Smooth muscle cell (in vitro differentiated cells): ENCODE measurements around the gene LPAR5. TPM values are rescaled to one million over a fixed set of nuclear protein-coding genes. Genes with fewer than 3 reads are reported as not detected.

Source experiments
- DNase-seq: peaks from one replicate; lab custom pipeline; 2025; ENCODE audit not compliant: unreplicated experiment; lab: John Stamatoyannopoulos, UW
- H2AFZ ChIP-seq: fragments of 200-600 bp; sonication (generic); 2 replicates; pipeline ENCODE4 v1.6.0; 2016; ENCODE audit warnings: antibody characterized with exemption, low read depth, mild to moderate bottlenecking
- H3F3A ChIP-seq: fragments of 200-600 bp; sonication (generic); 2 replicates; pipeline ENCODE4 v1.6.0; 2017; ENCODE audit warnings: antibody characterized with exemption, low read depth
- H3K27ac ChIP-seq: fragments of 200-600 bp; sonication (generic); 2 replicates; pipeline ENCODE4 v1.5.1; 2016; ENCODE audit warnings: low read depth, mild to moderate bottlenecking
- H3K27me3 ChIP-seq: fragments of 200-600 bp; sonication (generic); 2 replicates; pipeline ENCODE4 v1.6.1; 2016; ENCODE audit warnings: low read depth, mild to moderate bottlenecking
- H3K36me3 ChIP-seq: fragments of 200-600 bp; sonication (generic); 2 replicates; pipeline ENCODE4 v1.5.1; 2016; ENCODE audit warnings: low read depth
- H3K4me1 ChIP-seq: fragments of 200-600 bp; sonication (generic); 2 replicates; pipeline ENCODE4 v1.5.1; 2016; ENCODE audit warnings: low read depth
- H3K4me2 ChIP-seq: fragments of 200-600 bp; sonication (generic); 2 replicates; pipeline ENCODE4 v1.6.0; 2016; ENCODE audit warnings: mild to moderate bottlenecking
- H3K4me3 ChIP-seq: fragments of 200-600 bp; sonication (generic); 2 replicates; pipeline ENCODE4 v1.5.1; 2016; ENCODE audit warnings: mild to moderate bottlenecking
- H3K79me2 ChIP-seq: fragments of 200-600 bp; sonication (generic); 2 replicates; pipeline ENCODE4 v1.6.0; 2016; ENCODE audit warnings: low read depth, mild to moderate bottlenecking
- H3K9ac ChIP-seq: fragments of 200-600 bp; sonication (generic); 2 replicates; pipeline ENCODE4 v1.6.0; 2016; ENCODE audit warnings: low read depth
- H3K9me3 ChIP-seq: fragments of 200-600 bp; sonication (generic); replicated peaks from 2 replicates; pipeline ENCODE4 v1.5.1; 2016; ENCODE audit warnings: low read depth
- H4K20me1 ChIP-seq: fragments of 200-600 bp; sonication (generic); 2 replicates; pipeline ENCODE4 v1.6.0; 2016; ENCODE audit warnings: low read depth
- WGBS: methylation state at CpG from one replicate; pipeline ENCODE4 v1.1.7; 2016; ENCODE audit warnings: low lambda C conversion rate; 5-methylcytosine and 5-hydroxymethylcytosine counted together
- polyA plus RNA-seq: library from polyadenylated mRNA; unstranded; fragments of >200 nt; fragmentation: Nextera tagmentation; extraction: Ambion mirVana; gene quantifications from 2 replicates; pipeline ENCODE4 v1.2.1, GENCODE V29; 2016
- small RNA-seq: library from RNA; depleted of rRNA; stranded (forward); fragments of <200 nt; gene quantifications from one replicate; pipeline ENCODE3, GENCODE V24; 2014
- total RNA-seq: library from RNA; depleted of rRNA; stranded (reverse); fragments of >200 nt; gene quantifications from 2 replicates; pipeline ENCODE4 v1.2.3, GENCODE V29; 2014
- TF ChIP-seq, protein P1 (sequence below): fragments of 200-600 bp; sonication (generic); IDR thresholded peaks from 2 replicates; pipeline ENCODE4 v1.5.1; 2017; ENCODE audit warnings: borderline replicate concordance, mild to moderate bottlenecking, antibody characterized with exemption; ENCODE audit not compliant: insufficient read depth, poor library complexity, severe bottlenecking

LPAR5 gene
- total and polyA plus RNA-seq, 2 experiments from 2014 or later, result 1.8 to 2.0 TPM

DNA sequence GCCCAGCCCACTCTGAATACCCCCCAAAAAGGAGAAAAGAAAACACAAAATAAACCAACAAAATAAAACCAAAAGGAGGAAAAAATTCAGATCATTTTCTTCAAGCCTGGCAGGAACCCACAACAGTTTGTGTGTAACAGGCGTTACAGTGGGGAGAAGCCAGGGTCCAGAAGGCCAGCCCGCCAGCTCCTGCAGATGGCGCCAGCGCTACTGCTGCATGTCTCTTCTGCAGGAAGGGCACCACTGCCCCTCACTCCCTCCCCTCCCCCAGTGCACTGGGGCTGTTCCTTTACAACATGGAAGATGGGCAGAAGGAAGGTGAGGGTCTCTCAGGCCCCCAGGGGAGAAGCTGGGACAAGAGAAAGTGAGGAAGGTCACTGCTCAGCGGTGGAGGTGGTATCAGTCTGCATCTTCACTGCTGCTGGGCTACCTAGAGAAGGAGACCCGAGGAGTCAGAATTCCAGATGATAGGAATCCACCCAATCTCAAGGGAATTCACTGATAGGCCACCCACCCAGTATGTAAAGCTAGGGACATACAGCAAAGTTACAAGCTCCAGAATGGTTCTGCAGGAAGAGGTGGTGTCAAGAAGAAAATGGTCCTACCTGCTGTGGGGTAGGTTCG lies 65.4 kb downstream of the LPAR5 start:
- Histone ChIP-seq H3K4me2 (no peak overlapping the region), H4K20me1 (no peaks in the 10 kb centered on the region), H3F3A (peaks cover 39% of the 10 kb centered on the region), H3K79me2 (peaks cover 33% of the 10 kb centered on the region), H3K4me1 (peaks cover 7% of the 10 kb centered on the region), H3K27me3 (no peaks in the 10 kb centered on the region), H3K9me3 (no peaks in the 10 kb centered on the region), H3K36me3 (peaks cover 28% of the 10 kb centered on the region), H3K4me3 (no peak overlapping the region), H3K9ac (no peak overlapping the region), H3K27ac (peak overlapping the region; percentile 17), H2AFZ (no peak overlapping the region)
- DNase-seq, result no peak
- 75% methylated on average over 7 of the region's 7 CpGs for WGBS
- TF ChIP-seq, protein P1, sequence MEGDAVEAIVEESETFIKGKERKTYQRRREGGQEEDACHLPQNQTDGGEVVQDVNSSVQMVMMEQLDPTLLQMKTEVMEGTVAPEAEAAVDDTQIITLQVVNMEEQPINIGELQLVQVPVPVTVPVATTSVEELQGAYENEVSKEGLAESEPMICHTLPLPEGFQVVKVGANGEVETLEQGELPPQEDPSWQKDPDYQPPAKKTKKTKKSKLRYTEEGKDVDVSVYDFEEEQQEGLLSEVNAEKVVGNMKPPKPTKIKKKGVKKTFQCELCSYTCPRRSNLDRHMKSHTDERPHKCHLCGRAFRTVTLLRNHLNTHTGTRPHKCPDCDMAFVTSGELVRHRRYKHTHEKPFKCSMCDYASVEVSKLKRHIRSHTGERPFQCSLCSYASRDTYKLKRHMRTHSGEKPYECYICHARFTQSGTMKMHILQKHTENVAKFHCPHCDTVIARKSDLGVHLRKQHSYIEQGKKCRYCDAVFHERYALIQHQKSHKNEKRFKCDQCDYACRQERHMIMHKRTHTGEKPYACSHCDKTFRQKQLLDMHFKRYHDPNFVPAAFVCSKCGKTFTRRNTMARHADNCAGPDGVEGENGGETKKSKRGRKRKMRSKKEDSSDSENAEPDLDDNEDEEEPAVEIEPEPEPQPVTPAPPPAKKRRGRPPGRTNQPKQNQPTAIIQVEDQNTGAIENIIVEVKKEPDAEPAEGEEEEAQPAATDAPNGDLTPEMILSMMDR, result peak; percentile 23

GRCh38 chr12:6569786-6570185 lies 66.0 kb downstream of the LPAR5 start:
- H3K4me2 ChIP-seq, result no peak overlapping the region
- peaks cover 34% of the 10 kb centered on the region for H3K79me2 ChIP-seq
- peaks cover 35% of the 10 kb centered on the region for H3F3A ChIP-seq
- DNase-seq, result no peak
- TF ChIP-seq, protein P1, result no peak
- no peak overlapping the region for H3K9ac ChIP-seq
- no peaks in the 10 kb centered on the region for H3K27me3 ChIP-seq
- no peak overlapping the region for H3K4me3 ChIP-seq
- no peaks in the 10 kb centered on the region for H4K20me1 ChIP-seq
- H3K9me3 ChIP-seq, result no peaks in the 10 kb centered on the region
- H3K36me3 ChIP-seq, result peaks cover 24% of the 10 kb centered on the region
- H3K27ac ChIP-seq, result peak overlapping the region; percentile 60
- no peak overlapping the region for H2AFZ ChIP-seq
- WGBS, result 96% methylated on average over 7 of the region's 7 CpGs
- peaks cover 7% of the 10 kb centered on the region for H3K4me1 ChIP-seq

DNA sequence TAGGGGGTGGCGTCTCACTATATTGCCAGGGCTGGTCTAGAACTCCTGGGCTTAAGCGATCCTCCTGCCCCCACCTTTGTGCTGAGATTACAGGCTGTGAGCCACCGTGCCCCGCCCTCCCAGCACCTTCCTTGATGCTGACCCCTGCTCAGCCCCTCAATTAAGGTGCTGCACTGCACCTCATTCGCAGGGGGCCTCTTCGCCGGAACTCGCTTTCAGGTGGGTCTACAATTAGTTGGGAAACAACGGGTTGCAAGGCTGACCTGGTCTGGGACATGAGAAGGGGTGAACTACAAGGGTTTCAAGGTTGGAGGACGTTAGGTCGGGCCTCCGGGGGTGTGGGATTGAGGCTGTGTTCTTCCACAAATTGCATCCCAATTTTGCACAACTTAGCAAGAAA lies 66.4 kb downstream of the LPAR5 start:
- no peak overlapping the region for H2AFZ ChIP-seq
- no peak overlapping the region for H3K9ac ChIP-seq
- H3K79me2 ChIP-seq, result peaks cover 34% of the 10 kb centered on the region
- no peak overlapping the region for H3K4me3 ChIP-seq
- H3K4me2 ChIP-seq, result peak overlapping the region; percentile 88
- TF ChIP-seq, protein P1, result no peak
- H4K20me1 ChIP-seq, result no peaks in the 10 kb centered on the region
- no peaks in the 10 kb centered on the region for H3K27me3 ChIP-seq
- peaks cover 30% of the 10 kb centered on the region for H3F3A ChIP-seq
- H3K4me1 ChIP-seq, result peaks cover 7% of the 10 kb centered on the region
- 92% methylated on average over 12 of the region's 12 CpGs for WGBS
- H3K27ac ChIP-seq, result peak overlapping the region; percentile 60
- no peaks in the 10 kb centered on the region for H3K9me3 ChIP-seq
- H3K36me3 ChIP-seq, result peaks cover 20% of the 10 kb centered on the region
- no peak for DNase-seq

Small RNAs within 50 kb of the gene (small RNA-seq; reads per million reads assigned to genes)
- gene SCARNA11, result 139 reads per million, percentile 99 among the genes with 10 or more reads in this experiment

Other genes starting within 250 kb of the LPAR5 start
- gene CD27, start 191.0 kb downstream of the LPAR5 start, total RNA-seq, result not detected in 2 replicates
- gene CD27, start 191.0 kb downstream of the LPAR5 start, polyA plus RNA-seq, result not detected in 2 replicates
- gene TAPBPL, start 183.9 kb downstream of the LPAR5 start, total RNA-seq, result 0.85 TPM in 1 of 2 replicates, not detected in the other
- gene TAPBPL, start 183.9 kb downstream of the LPAR5 start, polyA plus RNA-seq, result 1.5 and 3.2 TPM in 2 replicates
- gene VAMP1, start 165.3 kb downstream of the LPAR5 start, total RNA-seq, result 3.5 and 10.0 TPM in 2 replicates
- 7.5 and 8.6 TPM in 2 replicates for gene VAMP1, start 165.3 kb downstream of the LPAR5 start, polyA plus RNA-seq
- gene MRPL51, start 142.7 kb downstream of the LPAR5 start, total RNA-seq, result 122 and 126 TPM in 2 replicates
- gene MRPL51, start 142.7 kb downstream of the LPAR5 start, polyA plus RNA-seq, result 364 and 377 TPM in 2 replicates
- 22.7 and 78.9 TPM in 2 replicates for gene NCAPD2, start 141.9 kb downstream of the LPAR5 start, total RNA-seq
- 17.6 and 21.5 TPM in 2 replicates for gene NCAPD2, start 141.9 kb downstream of the LPAR5 start, polyA plus RNA-seq
- gene GAPDH, start 101.4 kb downstream of the LPAR5 start, total RNA-seq, result 5,015 and 5,158 TPM in 2 replicates
- gene GAPDH, start 101.4 kb downstream of the LPAR5 start, polyA plus RNA-seq, result 9,934 and 11,119 TPM in 2 replicates
- 4.2 and 5.2 TPM in 2 replicates for gene IFFO1, start 79.9 kb downstream of the LPAR5 start, total RNA-seq
- 13.3 and 19.1 TPM in 2 replicates for gene IFFO1, start 79.9 kb downstream of the LPAR5 start, polyA plus RNA-seq
- 29.7 and 41.9 TPM in 2 replicates for gene NOP2, start 67.7 kb downstream of the LPAR5 start, total RNA-seq
- 23.6 and 30.4 TPM in 2 replicates for gene NOP2, start 67.7 kb downstream of the LPAR5 start, polyA plus RNA-seq
- 172 and 176 TPM in 2 replicates for gene CHD4, start 28.6 kb downstream of the LPAR5 start, total RNA-seq
- 87.5 and 122 TPM in 2 replicates for gene CHD4, start 28.6 kb downstream of the LPAR5 start, polyA plus RNA-seq
- gene ACRBP, start 11.5 kb upstream of the LPAR5 start, total RNA-seq, result not detected in 2 replicates
- gene ACRBP, start 11.5 kb upstream of the LPAR5 start, polyA plus RNA-seq, result 0.82 TPM in 1 of 2 replicates, not detected in the other
- 24.8 and 45.0 TPM in 2 replicates for gene ING4, start 27.2 kb upstream of the LPAR5 start, total RNA-seq
- gene ING4, start 27.2 kb upstream of the LPAR5 start, polyA plus RNA-seq, result 27.0 and 33.5 TPM in 2 replicates
- 30.0 and 31.0 TPM in 2 replicates for gene ZNF384, start 53.4 kb upstream of the LPAR5 start, total RNA-seq
- gene ZNF384, start 53.4 kb upstream of the LPAR5 start, polyA plus RNA-seq, result 36.1 and 38.6 TPM in 2 replicates
- gene PIANP, start 64.9 kb upstream of the LPAR5 start, total RNA-seq, result 1.4 TPM in 1 of 2 replicates, not detected in the other
- 2.8 and 3.8 TPM in 2 replicates for gene PIANP, start 64.9 kb upstream of the LPAR5 start, polyA plus RNA-seq
- gene COPS7A, start 88.1 kb upstream of the LPAR5 start, total RNA-seq, result 56.6 and 59.6 TPM in 2 replicates
- gene COPS7A, start 88.1 kb upstream of the LPAR5 start, polyA plus RNA-seq, result 78.0 and 105 TPM in 2 replicates
- gene MLF2, start 117.2 kb upstream of the LPAR5 start, total RNA-seq, result 182 and 185 TPM in 2 replicates
- gene MLF2, start 117.2 kb upstream of the LPAR5 start, polyA plus RNA-seq, result 381 and 398 TPM in 2 replicates
- gene PTMS, start 130.4 kb upstream of the LPAR5 start, total RNA-seq, result 115 and 125 TPM in 2 replicates
- gene PTMS, start 130.4 kb upstream of the LPAR5 start, polyA plus RNA-seq, result 379 and 381 TPM in 2 replicates
- 0.18 and 1.0 TPM in 2 replicates for gene LAG3, start 136.6 kb upstream of the LPAR5 start, total RNA-seq
- gene LAG3, start 136.6 kb upstream of the LPAR5 start, polyA plus RNA-seq, result 1.7 and 3.7 TPM in 2 replicates
- gene CD4, start 153.6 kb upstream of the LPAR5 start, total RNA-seq, result 0.13 and 0.22 TPM in 2 replicates
- 1.3 and 2.5 TPM in 2 replicates for gene CD4, start 153.6 kb upstream of the LPAR5 start, polyA plus RNA-seq
- gene GPR162, start 185.9 kb upstream of the LPAR5 start, total RNA-seq, result 0.76 and 2.9 TPM in 2 replicates
- 2.1 and 3.0 TPM in 2 replicates for gene GPR162, start 185.9 kb upstream of the LPAR5 start, polyA plus RNA-seq
- gene P3H3, start 192.4 kb upstream of the LPAR5 start, total RNA-seq, result 36.7 and 42.8 TPM in 2 replicates
- gene P3H3, start 192.4 kb upstream of the LPAR5 start, polyA plus RNA-seq, result 106 and 108 TPM in 2 replicates
- 4.0 and 6.2 TPM in 2 replicates for gene GNB3, start 205.0 kb upstream of the LPAR5 start, total RNA-seq
- gene GNB3, start 205.0 kb upstream of the LPAR5 start, polyA plus RNA-seq, result 4.8 and 6.3 TPM in 2 replicates
- 5.3 and 7.4 TPM in 2 replicates for gene CDCA3, start 215.3 kb upstream of the LPAR5 start, total RNA-seq
- gene CDCA3, start 215.3 kb upstream of the LPAR5 start, polyA plus RNA-seq, result 9.4 and 10.6 TPM in 2 replicates
- 51.3 and 52.5 TPM in 2 replicates for gene USP5, start 216.2 kb upstream of the LPAR5 start, total RNA-seq
- 63.1 and 64.9 TPM in 2 replicates for gene USP5, start 216.2 kb upstream of the LPAR5 start, polyA plus RNA-seq
- gene TPI1, start 231.6 kb upstream of the LPAR5 start, total RNA-seq, result 1,112 and 1,199 TPM in 2 replicates
- 2,097 and 2,100 TPM in 2 replicates for gene TPI1, start 231.6 kb upstream of the LPAR5 start, polyA plus RNA-seq
- 2.3 and 2.5 TPM in 2 replicates for gene SPSB2, start 237.3 kb upstream of the LPAR5 start, total RNA-seq
- gene SPSB2, start 237.3 kb upstream of the LPAR5 start, polyA plus RNA-seq, result 5.9 and 7.9 TPM in 2 replicates